ENCODE measurements around the gene PLOD1.

PLOD1 gene

DNA sequence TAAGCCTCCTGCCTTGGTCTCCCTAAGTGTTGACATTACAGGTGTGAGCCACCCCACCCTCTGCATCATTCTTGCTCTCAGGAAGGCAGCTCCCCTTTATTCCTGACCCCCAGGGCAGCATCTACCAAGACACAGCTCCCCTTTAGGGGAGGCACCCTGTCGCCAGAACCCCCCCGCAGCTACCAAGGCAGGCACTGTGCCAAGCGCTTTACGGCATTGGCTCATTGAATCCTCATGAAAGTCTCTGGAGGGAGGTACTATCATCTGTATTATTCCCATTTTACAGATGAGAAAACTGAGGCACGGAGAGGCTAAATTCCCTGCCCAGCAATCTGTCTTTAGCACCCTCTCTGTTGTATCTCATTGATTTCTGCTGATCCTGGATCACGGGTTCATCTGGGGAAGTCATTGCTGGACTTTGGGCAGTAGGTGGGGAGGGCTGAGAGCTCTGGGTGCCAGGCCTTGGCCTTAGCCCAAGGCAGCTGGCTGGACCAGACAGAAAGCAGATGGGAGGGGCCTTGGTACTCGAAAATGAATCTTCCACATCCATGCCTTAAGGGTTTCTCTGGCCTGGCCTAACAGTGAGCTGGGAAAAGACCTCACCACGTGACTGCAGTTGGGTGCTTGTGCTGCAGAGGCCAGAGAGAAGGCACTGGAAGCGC, 5.9 kb downstream of the PLOD1 start:
- no peak overlapping the region for H3K4me3 ChIP-seq (ENCODE audit: severe bottlenecking)
- peaks cover 10% of the 10 kb centered on the region for H3K4me1 ChIP-seq (ENCODE audit: insufficient read depth, poor library complexity, severe bottlenecking)
- no peak for ATAC-seq (ENCODE audit: low read depth)
- H3K27me3 ChIP-seq (ENCODE audit: insufficient read depth, poor library complexity, severe bottlenecking): no peaks in the 10 kb centered on the region
- H3K27ac ChIP-seq (ENCODE audit: poor library complexity, severe bottlenecking): peak overlapping the region; percentile 37
- TF ChIP-seq, protein P1, sequence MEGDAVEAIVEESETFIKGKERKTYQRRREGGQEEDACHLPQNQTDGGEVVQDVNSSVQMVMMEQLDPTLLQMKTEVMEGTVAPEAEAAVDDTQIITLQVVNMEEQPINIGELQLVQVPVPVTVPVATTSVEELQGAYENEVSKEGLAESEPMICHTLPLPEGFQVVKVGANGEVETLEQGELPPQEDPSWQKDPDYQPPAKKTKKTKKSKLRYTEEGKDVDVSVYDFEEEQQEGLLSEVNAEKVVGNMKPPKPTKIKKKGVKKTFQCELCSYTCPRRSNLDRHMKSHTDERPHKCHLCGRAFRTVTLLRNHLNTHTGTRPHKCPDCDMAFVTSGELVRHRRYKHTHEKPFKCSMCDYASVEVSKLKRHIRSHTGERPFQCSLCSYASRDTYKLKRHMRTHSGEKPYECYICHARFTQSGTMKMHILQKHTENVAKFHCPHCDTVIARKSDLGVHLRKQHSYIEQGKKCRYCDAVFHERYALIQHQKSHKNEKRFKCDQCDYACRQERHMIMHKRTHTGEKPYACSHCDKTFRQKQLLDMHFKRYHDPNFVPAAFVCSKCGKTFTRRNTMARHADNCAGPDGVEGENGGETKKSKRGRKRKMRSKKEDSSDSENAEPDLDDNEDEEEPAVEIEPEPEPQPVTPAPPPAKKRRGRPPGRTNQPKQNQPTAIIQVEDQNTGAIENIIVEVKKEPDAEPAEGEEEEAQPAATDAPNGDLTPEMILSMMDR (IDR thresholded peaks at IDR 0.05; ENCODE audit: poor library complexity, severe bottlenecking): no peak
- H3K9me3 ChIP-seq (ENCODE audit: severe bottlenecking): no peaks in the 10 kb centered on the region
- H3K36me3 ChIP-seq (ENCODE audit: low read depth): peaks cover 29% of the 10 kb centered on the region
- DNase-seq (ENCODE audit: low spot score): no peak

DNA sequence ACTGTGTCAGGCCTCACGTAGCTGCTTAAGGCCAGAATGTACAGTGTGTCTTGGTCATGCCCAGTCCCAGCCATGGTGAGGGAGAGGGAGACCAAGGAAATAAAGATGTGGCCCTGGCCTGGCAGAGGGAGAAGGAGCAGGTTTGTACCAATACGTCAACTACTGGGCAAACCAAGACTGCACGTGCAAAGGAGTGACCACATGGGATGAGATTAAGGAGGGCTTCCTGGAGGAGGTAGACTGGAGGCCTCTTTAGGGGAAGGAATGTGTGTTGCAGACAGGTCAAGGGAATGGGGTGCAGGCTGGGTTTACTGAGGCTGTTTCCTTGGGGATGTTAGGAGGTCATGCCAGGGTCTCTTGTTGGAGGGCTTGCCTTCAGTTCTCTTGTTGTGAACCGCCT, 7.8 kb downstream of the PLOD1 start:
- TF ChIP-seq, protein P1 (IDR thresholded peaks at IDR 0.05; ENCODE audit: poor library complexity, severe bottlenecking): no peak
- no peak overlapping the region for H3K27ac ChIP-seq (ENCODE audit: poor library complexity, severe bottlenecking)
- DNase-seq (ENCODE audit: low spot score) (no peak), ATAC-seq (ENCODE audit: low read depth) (no peak)
- H3K4me1 ChIP-seq (ENCODE audit: insufficient read depth, poor library complexity, severe bottlenecking): peaks cover 10% of the 10 kb centered on the region
- no peak overlapping the region for H3K4me3 ChIP-seq (ENCODE audit: severe bottlenecking)
- H3K36me3 ChIP-seq (ENCODE audit: low read depth): peaks cover 33% of the 10 kb centered on the region
- H3K27me3 ChIP-seq (ENCODE audit: insufficient read depth, poor library complexity, severe bottlenecking): no peaks in the 10 kb centered on the region
- no peaks in the 10 kb centered on the region for H3K9me3 ChIP-seq (ENCODE audit: severe bottlenecking)

DNA sequence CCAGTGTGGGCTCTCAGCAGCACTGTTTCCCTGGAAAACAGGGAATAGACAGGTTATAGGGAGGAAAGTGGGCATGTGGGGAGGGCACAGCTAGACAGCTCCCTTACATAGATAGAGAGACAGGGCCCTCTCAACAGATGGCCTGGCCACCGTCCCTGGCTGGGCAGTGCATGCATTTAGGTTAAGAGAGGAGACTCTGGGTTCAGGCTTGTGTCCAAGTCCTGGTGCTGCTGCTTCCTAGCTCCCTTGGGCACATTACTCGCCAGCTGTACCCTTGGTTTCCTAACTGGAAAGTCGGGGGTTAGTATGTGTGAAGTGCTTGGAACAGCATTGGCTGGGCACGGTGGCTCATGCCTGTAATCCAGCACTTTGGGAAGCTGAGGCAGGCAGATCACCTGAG, 9.1 kb downstream of the PLOD1 start:
- ATAC-seq (ENCODE audit: low read depth): no peak
- Histone ChIP-seq H3K36me3 (ENCODE audit: low read depth) (peaks cover 39% of the 10 kb centered on the region), H3K4me3 (ENCODE audit: severe bottlenecking) (no peak overlapping the region), H3K27ac (ENCODE audit: poor library complexity, severe bottlenecking) (no peak overlapping the region), H3K27me3 (ENCODE audit: insufficient read depth, poor library complexity, severe bottlenecking) (no peaks in the 10 kb centered on the region), H3K9me3 (ENCODE audit: severe bottlenecking) (no peaks in the 10 kb centered on the region), H3K4me1 (ENCODE audit: insufficient read depth, poor library complexity, severe bottlenecking) (peaks cover 10% of the 10 kb centered on the region)
- TF ChIP-seq, protein P1 (IDR thresholded peaks at IDR 0.05; ENCODE audit: poor library complexity, severe bottlenecking): no peak
- DNase-seq (ENCODE audit: low spot score): no peak

DNA sequence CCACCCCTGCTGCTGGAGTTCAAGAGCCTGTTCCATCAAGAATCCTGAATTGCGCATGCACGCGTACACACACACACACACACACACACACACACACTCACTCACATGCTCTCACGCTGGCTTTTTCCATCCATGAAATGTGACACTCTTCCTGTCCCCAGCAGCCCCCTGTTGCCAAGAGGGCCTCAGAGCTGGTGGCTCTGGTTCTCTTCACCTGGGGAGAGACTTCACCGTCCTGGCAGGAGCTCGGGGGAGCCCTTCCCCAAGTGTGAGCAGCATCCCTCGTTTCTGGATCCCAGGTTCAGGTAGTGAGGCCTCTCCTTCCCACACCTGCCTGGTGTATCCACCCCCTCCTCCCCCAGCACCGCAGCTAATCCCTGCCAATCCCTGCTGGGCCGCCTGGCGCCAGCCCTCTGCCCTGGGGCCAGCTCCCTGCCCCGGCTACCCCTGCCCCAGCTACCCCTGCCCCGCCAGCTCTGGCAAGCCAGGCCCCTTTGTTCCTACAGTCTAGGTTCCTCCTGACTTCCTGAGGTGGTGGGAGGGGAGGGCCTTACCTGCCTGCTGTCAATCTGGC, 9.9 kb downstream of the PLOD1 start:
- peaks cover 47% of the 10 kb centered on the region for H3K36me3 ChIP-seq (ENCODE audit: low read depth)
- ATAC-seq (ENCODE audit: low read depth): no peak; the same call in 2 of the 3 replicates
- no peak overlapping the region for H3K4me3 ChIP-seq (ENCODE audit: severe bottlenecking)

More for the DNA sequence above, 9.9 kb downstream of the PLOD1 start:
- DNase-seq (ENCODE audit: low spot score): no peak
- H3K4me1 ChIP-seq (ENCODE audit: insufficient read depth, poor library complexity, severe bottlenecking): peaks cover 3% of the 10 kb centered on the region
- H3K27me3 ChIP-seq (ENCODE audit: insufficient read depth, poor library complexity, severe bottlenecking): no peaks in the 10 kb centered on the region
- no peaks in the 10 kb centered on the region for H3K9me3 ChIP-seq (ENCODE audit: severe bottlenecking)
- no peak overlapping the region for H3K27ac ChIP-seq (ENCODE audit: poor library complexity, severe bottlenecking)
- TF ChIP-seq, protein P1 (IDR thresholded peaks at IDR 0.05; ENCODE audit: poor library complexity, severe bottlenecking): no peak

Data from RWPE2 (cell line).